Activated naive CD4-positive, alpha-beta T cell (primary cell): ENCODE measurements around the gene PRSS21.

ENCODE experiments used
- DNase-seq, 4 experiments: peaks; one replicate each; lab custom pipeline; 2025; lab: John Stamatoyannopoulos, UW

The PRSS21 gene

GRCh38 chr16:2806286-2806685, 10.8 kb upstream of the PRSS21 start:
- no peak for DNase-seq

- DNase-seq, result no peak
Measured at GRCh38 chr16:2808181-2808580, 8.9 kb upstream of the PRSS21 start.

- no peak for DNase-seq
Measured at GRCh38 chr16:2809149-2809760, 7.8 kb upstream of the PRSS21 start.

- DNase-seq, result no peak
Measured at GRCh38 chr16:2810651-2811050, 6.4 kb upstream of the PRSS21 start.

GRCh38 chr16:2811703-2812471, 5.2 kb upstream of the PRSS21 start:
- no peak for DNase-seq

- DNase-seq, result no peak
Measured at GRCh38 chr16:2813771-2814221, 3.2 kb upstream of the PRSS21 start.

GRCh38 chr16:2814551-2815298, 2.3 kb upstream of the PRSS21 start:
- DNase-seq, result no peak

GRCh38 chr16:2815299-2815771, 1.7 kb upstream of the PRSS21 start:
- no peak for DNase-seq

- no peak for DNase-seq
Measured at GRCh38 chr16:2817340-2818271, 569 bp downstream of the PRSS21 start.

GRCh38 chr16:2818272-2818876, 1.3 kb downstream of the PRSS21 start:
- DNase-seq, result no peak

- DNase-seq, result no peak
Measured at GRCh38 chr16:2819179-2819938, 2.3 kb downstream of the PRSS21 start.

- no peak for DNase-seq
Measured at GRCh38 chr16:2819939-2820835, 3.1 kb downstream of the PRSS21 start.

- no peak for DNase-seq
Measured at GRCh38 chr16:2820836-2821486, 3.9 kb downstream of the PRSS21 start.

- no peak for DNase-seq
Measured at GRCh38 chr16:2821487-2822157, 4.6 kb downstream of the PRSS21 start.

- no peak for DNase-seq
Measured at GRCh38 chr16:2822158-2822495, 5.1 kb downstream of the PRSS21 start.

- no peak for DNase-seq
Measured at GRCh38 chr16:2822496-2822895, 5.5 kb downstream of the PRSS21 start.

- no peak for DNase-seq
Measured at GRCh38 chr16:2824626-2825025, 7.6 kb downstream of the PRSS21 start.

- DNase-seq, result no peak
Measured at GRCh38 chr16:2825049-2825742, 8.2 kb downstream of the PRSS21 start.
